ENCODE results near the gene SPATA31C1.

DNA sequence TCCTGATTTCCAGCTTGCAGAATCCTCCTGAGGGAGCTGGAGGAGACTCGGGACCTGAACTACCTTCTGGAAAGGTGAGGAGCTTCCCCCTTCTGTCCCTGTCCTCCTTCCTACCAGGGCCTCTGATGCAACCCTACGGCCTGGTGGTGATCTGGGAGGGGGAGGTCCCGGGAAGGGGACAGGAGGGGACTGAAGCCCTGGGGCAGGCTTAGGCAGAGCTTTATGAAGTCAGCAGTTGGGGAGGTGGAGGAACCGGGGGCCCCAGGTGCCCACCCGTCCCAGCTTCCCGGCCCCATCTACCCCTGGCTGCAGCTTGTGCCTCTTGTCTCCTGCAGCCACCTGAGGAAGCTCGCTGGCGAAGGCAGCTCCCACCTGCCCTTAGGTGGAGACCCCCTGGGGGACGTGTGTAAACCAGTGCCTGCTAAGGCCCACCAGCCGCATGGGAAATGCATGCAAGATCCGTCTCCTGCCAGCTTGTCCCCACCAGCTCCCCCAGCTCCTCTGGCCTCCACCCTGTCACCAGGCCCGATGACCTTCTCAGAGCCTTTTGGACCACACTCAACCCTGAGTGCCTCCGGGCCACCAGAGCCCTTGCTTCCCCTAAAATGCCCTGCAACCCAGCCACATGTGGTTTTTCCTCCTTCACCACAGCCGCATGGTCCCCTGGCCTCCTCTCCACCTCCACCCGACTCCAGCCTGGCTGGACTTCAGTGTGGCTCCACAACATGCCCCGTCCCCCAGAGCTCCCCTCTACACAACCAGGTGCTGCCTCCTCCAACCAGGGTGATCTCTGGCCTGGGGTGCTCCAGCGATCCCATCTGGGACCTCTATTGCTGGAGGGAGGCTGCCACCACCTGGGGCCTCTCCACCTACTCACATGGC lies 32.9 kb upstream of the SPATA31C1 start:
- TF ChIP-seq, protein P1, sequence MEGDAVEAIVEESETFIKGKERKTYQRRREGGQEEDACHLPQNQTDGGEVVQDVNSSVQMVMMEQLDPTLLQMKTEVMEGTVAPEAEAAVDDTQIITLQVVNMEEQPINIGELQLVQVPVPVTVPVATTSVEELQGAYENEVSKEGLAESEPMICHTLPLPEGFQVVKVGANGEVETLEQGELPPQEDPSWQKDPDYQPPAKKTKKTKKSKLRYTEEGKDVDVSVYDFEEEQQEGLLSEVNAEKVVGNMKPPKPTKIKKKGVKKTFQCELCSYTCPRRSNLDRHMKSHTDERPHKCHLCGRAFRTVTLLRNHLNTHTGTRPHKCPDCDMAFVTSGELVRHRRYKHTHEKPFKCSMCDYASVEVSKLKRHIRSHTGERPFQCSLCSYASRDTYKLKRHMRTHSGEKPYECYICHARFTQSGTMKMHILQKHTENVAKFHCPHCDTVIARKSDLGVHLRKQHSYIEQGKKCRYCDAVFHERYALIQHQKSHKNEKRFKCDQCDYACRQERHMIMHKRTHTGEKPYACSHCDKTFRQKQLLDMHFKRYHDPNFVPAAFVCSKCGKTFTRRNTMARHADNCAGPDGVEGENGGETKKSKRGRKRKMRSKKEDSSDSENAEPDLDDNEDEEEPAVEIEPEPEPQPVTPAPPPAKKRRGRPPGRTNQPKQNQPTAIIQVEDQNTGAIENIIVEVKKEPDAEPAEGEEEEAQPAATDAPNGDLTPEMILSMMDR (conservative IDR thresholded peaks at IDR 0.05; ENCODE audit: low read length) = no peak
- TF ChIP-seq EZH2phosphoT487 (IDR thresholded peaks at IDR 0.05; ENCODE audit: borderline replicate concordance, low read depth, low read length) = no peak
